SK-N-SH (cell line): Measurements from ENCODE around the gene HINT2.

ENCODE experiments used
- CHD2 ChIP-seq: fragments of 150-350 bp; IDR thresholded peaks from 2 replicates; pipeline ENCODE4 v1.6.1; 2018; ENCODE audit warnings: low read length; ENCODE audit not compliant: partially characterized antibody
- EZH2phosphoT487 ChIP-seq: fragments of 200-600 bp; sonication (generic); IDR thresholded peaks from 2 replicates; pipeline ENCODE4 v1.6.1; 2017; ENCODE audit warnings: low read depth, mixed run types, mild to moderate bottlenecking, antibody characterized with exemption, moderate library complexity, borderline replicate concordance
- FOXJ3 ChIP-seq: sonication (generic); formaldehyde crosslinking; IDR thresholded peaks from 2 replicates; pipeline ENCODE4 v1.5.1; 2020; ENCODE audit warnings: mild to moderate bottlenecking, missing genetic modification reagents
- POLR2AphosphoS5 ChIP-seq: IDR thresholded peaks from 2 replicates; pipeline ENCODE4 v1.6.1; 2012; ENCODE audit warnings: low read depth, low read length
- RAD21 ChIP-seq: IDR thresholded peaks from 2 replicates; pipeline ENCODE4 v1.6.1; 2012; ENCODE audit warnings: mild to moderate bottlenecking, low read length
- RFX5 ChIP-seq: IDR thresholded peaks from 2 replicates; pipeline ENCODE4 v1.6.1; 2012; ENCODE audit warnings: mild to moderate bottlenecking, improper control_type of control experiment, low read length
- TAF1 ChIP-seq: IDR thresholded peaks from 2 replicates; pipeline ENCODE4 v1.6.1; 2012; ENCODE audit warnings: low read depth, mild to moderate bottlenecking, low read length, moderate library complexity, borderline replicate concordance
- TF ChIP-seq, protein P1 (sequence below): fragments of 200-600 bp; sonication (generic); IDR thresholded peaks from 2 replicates; pipeline ENCODE4 v1.6.1; 2017; ENCODE audit warnings: antibody characterized with exemption, mild to moderate bottlenecking, moderate library complexity
- TF ChIP-seq, protein P2 (sequence below): IDR thresholded peaks from 2 replicates; pipeline ENCODE4; 2012

DNA sequence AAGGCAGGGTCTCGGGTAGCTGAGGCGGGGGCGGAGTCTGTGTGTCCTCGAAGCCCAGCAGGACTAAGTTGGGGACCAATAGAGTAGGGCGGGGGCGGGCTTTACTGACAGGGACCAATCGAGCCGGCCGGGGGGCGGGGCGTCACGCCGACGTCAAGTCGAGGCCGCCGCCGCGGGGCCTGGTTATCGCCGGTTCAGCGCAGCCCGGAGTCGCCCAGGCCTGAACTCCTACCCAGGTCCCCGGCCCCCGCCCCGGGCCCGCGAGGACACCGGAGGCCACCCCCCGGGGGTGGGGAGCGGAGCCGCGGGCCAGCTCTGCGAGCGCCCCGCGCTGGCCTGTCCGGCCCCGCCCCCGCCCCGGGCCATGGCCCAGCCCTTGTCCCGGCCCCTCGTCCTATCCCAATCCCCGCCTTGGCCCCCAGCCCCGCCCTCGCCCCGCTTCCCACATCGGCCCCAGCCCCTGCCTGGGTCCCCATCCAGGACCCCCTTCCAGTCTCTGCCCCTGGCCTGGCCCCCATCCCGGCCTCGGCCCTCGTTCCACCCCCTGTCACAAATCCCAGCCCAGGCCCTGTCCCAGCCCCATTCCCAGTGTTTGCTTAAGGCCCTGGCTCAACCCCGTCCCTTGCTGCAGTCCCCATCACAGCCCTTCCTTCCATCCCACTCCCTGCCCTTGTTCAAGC, 14.4 kb upstream of the HINT2 start, which contains the start of gene TMEM8B:
- TF ChIP-seq RAD21 (no peak), FOXJ3 (CRISPR knock-in tag) (no peak), POLR2AphosphoS5 (no peak), TAF1 (no peak), CHD2 (no peak), RFX5 (no peak), EZH2phosphoT487 (no peak)
- TF ChIP-seq, protein P1, sequence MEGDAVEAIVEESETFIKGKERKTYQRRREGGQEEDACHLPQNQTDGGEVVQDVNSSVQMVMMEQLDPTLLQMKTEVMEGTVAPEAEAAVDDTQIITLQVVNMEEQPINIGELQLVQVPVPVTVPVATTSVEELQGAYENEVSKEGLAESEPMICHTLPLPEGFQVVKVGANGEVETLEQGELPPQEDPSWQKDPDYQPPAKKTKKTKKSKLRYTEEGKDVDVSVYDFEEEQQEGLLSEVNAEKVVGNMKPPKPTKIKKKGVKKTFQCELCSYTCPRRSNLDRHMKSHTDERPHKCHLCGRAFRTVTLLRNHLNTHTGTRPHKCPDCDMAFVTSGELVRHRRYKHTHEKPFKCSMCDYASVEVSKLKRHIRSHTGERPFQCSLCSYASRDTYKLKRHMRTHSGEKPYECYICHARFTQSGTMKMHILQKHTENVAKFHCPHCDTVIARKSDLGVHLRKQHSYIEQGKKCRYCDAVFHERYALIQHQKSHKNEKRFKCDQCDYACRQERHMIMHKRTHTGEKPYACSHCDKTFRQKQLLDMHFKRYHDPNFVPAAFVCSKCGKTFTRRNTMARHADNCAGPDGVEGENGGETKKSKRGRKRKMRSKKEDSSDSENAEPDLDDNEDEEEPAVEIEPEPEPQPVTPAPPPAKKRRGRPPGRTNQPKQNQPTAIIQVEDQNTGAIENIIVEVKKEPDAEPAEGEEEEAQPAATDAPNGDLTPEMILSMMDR = no peak
- TF ChIP-seq, protein P2, sequence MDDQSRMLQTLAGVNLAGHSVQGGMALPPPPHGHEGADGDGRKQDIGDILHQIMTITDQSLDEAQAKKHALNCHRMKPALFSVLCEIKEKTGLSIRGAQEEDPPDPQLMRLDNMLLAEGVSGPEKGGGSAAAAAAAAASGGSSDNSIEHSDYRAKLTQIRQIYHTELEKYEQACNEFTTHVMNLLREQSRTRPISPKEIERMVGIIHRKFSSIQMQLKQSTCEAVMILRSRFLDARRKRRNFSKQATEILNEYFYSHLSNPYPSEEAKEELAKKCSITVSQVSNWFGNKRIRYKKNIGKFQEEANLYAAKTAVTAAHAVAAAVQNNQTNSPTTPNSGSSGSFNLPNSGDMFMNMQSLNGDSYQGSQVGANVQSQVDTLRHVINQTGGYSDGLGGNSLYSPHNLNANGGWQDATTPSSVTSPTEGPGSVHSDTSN = 0 out of 2 replicates have a peak, but pooled peaks have one; percentile 22
